ENCODE results near the gene SLCO2A1.

Gene SLCO2A1

DNA sequence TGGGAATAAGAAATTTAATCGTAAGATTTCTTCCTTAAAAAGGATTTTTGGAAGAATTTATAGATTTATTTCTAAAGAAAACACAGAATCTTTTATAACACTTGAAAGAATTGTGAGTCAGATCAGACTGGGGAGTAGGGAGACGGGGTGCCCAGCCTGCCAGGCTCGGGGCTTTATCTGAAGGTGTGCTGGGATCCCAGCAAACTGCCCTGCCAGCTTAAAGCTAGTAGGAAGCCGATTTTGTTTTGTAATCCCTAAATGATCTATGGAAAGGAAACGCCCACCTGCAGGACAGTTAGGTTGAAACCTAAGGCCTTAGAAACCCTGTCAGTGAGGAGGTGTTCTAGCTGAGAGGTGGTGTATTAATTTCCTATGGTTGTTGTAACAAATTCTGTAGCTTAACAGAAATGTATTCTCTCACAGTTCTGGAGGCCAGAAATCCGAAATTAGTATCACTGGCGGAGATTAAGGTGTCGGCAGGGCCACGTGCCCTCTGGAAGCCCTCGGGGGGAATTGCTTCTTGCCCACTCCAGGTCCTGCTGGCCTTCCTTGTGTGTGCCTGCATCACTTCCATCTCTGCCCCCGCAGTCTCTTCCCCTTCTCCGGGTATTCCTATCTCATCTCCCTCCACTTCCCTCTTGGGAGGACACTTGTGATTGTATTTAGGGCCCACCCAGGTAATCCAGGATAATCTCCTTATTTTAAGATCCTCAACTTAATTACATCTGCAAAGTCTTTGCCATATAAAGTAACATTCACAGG, 114.7 kb downstream of the SLCO2A1 start:
- DNase-seq (ENCODE audit: low read depth in 2 of 3, low spot score in 2 of 3): no peak

DNA sequence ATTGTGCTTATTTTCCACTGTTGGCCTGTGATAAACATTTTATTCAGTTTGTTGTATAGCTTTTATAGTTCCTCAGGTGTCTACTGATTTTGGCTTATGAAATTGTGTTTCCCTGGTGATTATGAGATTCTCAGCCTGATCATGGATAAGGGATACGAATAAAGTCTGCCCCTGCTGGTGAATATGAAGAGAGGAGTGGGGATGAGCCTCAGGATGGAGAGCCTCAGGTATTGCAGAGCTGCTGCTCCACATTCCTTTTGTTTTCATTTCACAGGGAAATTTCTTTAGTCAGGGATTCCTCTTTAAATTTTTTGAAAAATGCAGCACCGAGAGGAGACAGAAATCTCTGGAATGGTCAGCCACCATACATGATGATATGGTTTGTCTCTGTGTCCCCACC, 119.3 kb downstream of the SLCO2A1 start:
- DNase-seq (ENCODE audit: low read depth in 2 of 3, low spot score in 2 of 3): no peak

DNA sequence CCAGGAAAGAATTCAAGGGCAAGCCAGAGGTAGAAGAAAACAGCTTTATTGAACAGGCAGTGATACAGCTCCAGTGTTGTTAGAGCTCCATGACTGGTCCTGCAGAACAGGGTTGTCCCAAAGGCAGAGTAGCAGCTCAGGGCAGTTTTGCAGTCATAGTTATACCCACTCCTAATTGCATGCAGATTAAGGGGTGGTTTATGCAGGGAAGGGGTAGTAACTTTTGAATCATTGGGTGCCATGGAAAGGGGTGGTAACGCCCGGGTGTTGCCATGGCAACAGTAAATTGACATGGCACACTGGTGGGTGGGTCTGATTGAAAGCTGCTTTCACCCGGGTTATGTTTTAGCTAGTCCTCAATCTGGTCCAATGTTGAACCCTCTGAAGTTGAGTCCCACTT, 124.3 kb downstream of the SLCO2A1 start:
- no peak for DNase-seq (ENCODE audit: low read depth in 2 of 3, low spot score in 2 of 3)

DNA sequence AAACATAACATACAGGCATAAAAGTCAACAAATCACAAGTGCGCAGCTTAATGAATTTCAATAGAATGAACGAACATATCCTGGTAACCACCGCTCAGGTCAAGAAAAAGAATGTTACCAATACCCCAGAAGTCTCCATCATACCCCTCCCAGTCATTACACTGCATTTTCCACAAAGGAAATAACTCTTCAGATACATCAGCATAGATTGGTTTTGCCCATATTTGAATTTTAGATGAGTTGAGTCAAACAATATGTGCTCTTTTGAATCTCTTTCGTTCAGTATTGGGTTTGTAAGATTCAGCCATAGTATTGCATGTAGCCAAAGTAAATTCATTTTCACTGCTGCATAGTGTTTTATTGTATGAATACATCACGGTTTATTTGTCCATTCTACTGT, 127.9 kb downstream of the SLCO2A1 start:
- no peak for DNase-seq (ENCODE audit: low read depth in 2 of 3, low spot score in 2 of 3)

DNA sequence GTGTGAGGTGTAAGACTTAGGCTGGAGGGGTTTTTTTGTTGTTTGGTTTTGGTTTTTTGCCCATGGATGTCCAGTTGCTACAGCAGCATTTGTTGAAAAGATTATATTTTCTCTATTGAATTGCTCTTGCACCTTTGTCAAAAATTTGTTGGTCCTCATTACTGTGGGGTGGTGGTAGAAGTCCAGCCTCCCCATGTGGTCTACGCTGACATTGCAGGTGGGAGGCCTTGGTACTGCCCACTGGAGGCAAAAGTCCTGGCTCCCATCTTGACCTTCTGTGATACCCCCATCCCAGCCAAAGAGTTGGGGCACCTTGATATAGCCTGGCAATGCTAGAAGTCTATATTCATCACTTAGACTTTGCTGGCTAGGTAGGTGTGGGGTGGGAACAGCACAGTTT, 128.6 kb downstream of the SLCO2A1 start:
- no peak for DNase-seq (ENCODE audit: low read depth in 2 of 3, low spot score in 2 of 3)

DNA sequence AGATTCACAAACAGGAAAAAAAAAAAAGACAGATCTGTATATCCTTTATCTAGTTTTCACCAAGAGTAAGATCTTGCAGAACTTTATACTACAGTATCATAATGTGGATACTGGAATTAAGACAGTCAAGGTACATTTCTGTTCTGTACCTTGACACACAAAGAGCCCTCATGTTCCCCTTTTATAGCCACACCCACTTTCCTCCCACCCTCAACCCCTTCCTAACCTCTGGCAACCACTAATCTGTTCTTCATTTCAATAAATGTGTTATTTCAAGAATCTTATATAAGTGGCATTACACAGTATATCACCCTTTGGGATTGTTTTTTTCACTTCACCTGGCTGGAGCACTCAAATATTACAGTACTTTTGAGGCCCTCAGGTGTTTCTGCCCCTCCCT, 130.4 kb downstream of the SLCO2A1 start:
- DNase-seq (ENCODE audit: low read depth in 2 of 3, low spot score in 2 of 3): no peak

DNA sequence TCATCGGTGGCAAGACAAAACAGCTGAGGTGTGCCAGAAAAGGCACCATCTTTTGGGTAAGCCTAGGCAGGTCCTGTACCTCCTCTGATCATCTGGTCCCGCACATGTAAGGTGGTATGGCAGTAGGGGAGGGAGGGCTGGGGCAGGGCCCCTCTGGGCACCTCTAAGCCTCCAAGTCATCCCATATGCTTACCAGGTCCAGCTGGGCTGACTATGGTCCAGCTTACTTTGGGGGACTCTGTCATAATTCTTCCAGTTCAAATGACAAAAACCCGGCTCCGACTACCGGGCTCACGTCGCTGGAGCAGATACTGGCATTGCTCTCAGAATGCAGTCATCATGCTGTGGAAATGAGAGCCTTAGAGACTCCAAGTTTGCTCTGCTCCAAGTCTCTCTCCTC, 132.2 kb downstream of the SLCO2A1 start:
- DNase-seq (ENCODE audit: low read depth in 2 of 3, low spot score in 2 of 3): no peak

DNA sequence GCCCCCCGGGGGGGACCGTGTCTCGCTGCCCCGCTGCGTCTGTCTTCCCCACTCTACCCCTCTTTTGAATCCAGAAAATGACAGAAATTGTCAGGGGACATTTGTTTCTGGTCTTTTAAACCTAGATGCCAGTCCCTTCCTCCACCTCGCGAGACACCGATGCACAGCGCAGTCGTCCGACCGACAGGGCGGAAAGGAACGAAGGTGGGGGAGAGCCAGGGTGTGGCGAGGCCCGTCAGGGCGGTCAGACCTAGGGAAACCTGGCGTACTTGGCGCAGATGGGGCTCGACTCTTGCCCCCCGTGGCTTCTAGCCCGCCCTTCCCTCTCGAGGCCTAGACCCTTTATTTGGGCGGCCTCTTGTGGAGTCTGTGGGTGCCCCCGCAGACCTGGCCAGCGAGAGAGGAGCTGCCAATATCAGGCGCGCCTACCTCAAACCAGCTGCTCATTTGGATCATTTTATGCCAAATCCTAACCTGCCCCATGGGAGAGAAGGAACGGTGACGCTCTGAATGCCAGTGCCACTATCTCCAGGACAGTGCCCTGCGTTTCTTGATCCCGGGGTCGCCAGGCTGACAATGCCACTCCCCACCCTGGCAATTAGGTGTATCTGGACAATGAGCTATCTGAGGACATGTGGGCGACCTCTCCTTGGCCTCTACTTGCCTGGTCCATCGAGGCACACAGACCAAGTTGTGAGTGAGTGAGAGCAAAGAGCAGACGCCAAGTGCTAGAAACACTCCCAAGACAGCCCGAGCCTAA, 133.5 kb downstream of the SLCO2A1 start:
- no peak for DNase-seq (ENCODE audit: low read depth in 2 of 3, low spot score in 2 of 3)

DNA sequence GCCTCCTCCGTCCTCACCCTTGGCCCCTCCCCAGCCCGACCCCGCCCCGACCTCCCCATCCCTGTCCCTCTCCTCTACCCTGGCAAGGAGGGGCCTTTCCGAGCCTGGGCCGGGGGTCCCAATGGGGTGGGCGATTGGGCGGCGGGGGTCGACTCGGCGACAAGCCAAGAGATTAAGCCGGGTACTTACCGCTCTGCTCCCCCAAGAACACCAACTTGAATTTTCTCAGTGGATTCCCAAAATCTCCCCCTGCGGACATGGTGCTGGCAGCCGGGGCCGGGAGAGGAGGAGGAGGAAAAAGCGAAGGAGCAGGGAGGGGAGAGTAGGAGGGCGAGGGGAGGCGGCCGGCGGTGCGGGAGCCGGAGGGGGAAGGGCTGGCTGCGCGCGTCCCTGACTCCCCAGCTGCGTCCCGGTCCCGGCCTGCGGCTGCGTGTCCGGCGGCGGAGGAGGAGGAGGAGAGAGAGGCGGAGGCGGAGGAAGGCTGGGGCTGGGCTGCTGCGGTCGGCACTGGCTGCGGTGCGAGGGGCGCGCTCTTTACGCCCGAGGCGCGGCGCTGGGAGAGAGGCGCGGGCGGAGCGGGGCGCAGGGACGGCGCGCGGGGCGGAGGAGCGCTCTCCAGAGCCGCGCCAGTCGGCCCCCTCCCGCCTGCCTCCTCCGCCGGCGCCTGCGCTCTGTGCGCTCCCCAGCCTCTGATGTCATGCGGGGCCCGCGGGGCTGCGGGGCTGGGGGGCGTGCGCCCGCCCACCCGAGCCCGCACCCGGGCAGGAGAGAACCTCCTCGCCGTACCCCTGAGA, 134.3 kb downstream of the SLCO2A1 start, which contains the start of gene RAB6B:
TSS of gene RAB6B (minus strand) at position 675 of the 794 bp plus-strand sequence. CDS start at position 259, 416 bp downstream.
- DNase-seq (ENCODE audit: low read depth in 2 of 3, low spot score in 2 of 3): no peak

DNA sequence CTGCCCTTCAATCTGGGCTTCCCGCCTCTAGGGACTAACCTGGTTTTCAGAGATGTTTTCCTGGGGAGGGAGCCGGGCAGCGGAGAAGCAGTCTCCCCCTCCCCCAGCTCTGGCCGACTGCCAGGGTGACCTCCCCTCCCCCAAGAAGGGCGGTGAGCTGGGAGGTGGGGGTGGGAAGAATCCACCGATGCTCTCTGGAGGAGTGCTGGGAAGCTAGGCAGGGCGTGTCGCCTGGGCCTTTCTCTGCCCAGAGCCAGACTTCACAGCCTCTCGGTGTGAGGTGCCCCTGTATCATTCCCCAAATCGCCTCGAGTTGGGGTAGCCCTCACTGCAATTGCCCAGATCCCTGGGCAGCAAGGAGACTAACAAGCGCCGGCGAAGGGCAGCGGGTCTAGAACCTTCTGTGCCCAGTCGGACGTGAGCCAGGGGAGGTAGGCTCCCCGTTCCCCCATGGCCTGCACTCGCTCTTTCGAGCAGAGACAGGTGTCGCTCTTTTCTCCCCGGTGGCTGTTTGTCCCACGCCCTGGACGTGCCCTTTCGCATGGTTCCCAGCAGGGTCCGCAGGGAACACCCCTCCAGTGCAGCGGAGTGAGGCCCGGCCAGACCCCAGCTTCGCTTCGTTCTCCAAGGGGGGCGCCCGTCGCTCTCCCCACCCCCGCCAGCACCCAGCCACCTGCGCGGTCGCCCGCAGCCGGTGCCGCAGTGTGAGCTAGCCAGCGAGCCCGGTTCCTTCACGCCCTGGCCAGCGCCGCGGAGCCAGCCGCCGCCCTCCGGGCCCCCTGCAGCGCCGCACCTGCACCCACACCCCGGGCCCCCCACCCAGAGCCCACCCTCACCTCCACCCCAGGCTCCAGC, 135.1 kb downstream of the SLCO2A1 start:
- DNase-seq (ENCODE audit: low read depth in 2 of 3, low spot score in 2 of 3): no peak

DNA sequence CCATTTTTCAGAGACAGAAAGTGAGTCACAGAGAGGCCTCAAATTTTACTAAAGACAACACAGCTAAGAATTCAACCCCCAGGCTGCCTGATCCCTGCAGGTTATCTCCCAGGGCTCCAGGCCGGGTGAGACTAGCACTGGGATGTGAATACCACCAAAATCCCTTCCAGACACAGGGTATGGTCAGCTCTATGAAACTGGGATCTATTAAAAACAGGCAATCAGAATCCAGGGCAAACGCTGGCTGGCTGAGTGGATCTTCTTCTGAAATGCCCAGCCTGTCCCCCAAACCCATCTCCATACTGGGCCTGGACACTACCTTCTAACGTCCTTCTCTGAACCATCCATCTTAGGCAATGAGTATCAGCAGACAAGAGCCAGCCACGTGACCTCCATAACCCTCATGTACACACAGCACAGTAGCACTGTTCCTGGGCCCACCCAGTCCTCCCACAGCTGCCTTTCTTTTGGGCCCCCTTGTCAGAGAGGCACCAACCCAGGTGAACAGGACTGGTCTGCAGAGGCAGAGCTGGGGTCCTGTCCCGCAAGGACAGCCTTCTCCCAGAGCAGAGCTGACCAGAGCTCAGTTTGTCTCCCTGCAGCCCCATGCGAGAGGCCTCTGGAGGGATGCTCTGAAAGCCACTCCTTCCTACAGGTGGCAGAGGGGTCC, 135.9 kb downstream of the SLCO2A1 start:
- DNase-seq (ENCODE audit: low read depth in 2 of 3, low spot score in 2 of 3): no peak

DNA sequence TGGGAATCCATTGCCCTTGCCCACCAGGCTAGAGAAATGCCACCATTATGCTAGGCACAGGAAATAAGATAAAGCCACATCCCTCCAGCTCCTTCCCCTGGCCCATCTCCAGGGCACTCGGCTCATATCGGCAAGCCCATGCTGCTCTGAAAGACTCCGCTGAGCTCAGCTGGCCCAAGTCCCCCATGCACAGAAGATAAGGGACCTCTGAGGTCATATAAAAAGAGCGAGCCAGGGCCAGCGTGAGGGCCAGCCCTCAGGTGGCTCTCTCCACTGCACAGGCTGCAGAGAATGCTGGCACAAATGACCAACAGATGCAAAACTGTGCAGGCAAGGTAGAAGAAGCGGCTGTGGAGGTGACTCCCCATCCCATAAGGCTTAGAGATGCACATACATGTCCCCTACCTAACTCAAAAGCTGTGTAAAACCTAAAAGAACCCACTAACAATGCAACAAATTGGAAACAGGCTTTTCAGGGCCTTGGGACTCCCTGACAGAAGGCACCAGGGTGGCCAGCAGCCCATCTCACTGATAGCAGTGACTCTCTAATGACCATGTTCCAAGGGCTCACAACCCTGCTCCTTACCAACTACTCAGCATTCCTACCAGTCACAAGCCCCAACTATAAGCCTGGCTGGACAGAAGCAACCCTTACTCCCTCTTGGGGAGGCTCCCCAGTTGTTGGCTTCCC, 137.0 kb downstream of the SLCO2A1 start:
- DNase-seq (ENCODE audit: low read depth in 2 of 3, low spot score in 2 of 3): no peak

DNA sequence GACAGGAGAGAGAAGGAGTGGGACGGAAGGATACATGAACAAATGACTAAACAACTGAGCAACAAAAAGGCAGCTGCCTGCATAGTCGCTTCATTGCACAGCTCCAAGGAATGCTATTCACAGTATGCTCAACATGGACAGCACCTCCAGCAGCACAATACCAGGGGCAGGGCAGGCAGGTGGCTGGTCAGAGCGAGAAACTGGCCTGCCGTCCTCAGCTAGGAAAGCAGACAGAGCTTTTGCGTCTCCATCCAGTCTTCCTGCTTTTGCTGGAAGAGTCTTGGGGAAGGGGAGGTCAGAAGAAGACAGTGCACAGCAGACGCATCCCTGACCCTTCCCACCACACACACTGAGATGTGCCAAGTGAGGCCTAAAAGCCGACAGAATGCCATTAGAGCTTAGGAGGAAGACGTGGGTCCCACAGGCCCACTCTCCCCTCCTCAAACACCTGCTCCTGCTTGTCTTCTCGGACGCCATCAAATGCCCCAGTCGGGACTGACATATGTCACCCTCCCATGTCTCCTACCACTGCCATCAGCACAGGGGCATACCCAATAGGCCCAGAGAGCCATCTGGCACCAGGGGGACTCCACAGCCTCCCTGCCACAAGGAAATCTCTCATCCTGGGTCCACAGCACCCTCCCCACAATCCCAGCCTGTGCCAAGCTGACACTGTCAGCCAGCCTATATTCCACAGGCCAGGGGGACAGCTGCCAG, 137.9 kb downstream of the SLCO2A1 start:
- no peak for DNase-seq (ENCODE audit: low read depth in 2 of 3, low spot score in 2 of 3)

DNA sequence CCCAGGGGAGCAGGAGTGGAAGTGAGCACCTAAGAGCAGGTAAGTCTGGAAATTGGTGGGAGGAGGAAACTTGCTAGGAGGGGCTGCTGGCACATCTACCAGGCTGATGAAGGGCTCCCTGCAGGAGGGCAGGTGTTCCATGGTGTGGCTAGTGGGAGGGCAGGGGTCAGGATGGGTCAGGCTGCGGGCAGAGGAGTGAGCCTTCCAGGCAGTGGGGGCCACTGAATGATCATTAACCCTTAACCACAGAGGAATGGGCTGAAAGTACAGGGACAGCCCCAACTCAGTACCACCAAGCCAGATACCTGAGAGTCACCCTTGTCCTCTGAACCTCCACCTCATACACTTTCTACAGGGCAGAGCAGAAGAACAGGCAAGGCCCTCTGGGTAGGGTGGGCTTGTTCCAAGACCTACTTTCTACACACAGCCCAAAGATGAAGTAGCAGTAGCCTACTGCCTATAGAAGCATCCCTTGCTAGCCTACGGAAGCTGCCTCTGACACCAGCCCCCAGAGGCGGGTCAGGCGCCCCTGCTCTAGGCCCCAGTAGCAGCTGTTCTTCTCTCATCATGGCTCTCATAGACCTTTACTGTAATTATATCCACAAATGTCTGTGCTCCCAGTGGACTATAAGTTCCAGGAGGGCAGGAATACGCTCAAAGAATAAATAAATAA, 138.6 kb downstream of the SLCO2A1 start:
- DNase-seq (ENCODE audit: low read depth in 2 of 3, low spot score in 2 of 3): no peak

DNA sequence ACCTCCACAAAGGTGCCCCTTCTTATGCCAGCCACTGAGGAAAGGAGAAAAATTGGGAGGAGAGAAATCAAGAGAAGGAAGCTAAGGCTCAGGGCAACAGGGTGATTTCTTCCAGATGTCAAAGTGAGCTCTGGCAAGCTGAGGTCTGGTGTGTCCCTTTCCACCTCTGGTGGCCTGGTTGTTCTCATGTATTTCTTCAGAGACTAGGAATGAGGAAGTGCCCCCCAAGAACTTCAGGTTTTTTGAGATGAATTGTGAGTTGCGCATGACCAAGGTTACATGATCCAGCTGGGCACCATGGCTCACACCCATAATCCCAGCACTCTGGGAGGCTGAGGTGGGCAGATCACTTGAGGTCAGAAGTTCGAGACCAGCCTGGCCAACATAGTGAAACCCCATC, 139.7 kb downstream of the SLCO2A1 start:
- no peak for DNase-seq (ENCODE audit: low read depth in 2 of 3, low spot score in 2 of 3)

DNA sequence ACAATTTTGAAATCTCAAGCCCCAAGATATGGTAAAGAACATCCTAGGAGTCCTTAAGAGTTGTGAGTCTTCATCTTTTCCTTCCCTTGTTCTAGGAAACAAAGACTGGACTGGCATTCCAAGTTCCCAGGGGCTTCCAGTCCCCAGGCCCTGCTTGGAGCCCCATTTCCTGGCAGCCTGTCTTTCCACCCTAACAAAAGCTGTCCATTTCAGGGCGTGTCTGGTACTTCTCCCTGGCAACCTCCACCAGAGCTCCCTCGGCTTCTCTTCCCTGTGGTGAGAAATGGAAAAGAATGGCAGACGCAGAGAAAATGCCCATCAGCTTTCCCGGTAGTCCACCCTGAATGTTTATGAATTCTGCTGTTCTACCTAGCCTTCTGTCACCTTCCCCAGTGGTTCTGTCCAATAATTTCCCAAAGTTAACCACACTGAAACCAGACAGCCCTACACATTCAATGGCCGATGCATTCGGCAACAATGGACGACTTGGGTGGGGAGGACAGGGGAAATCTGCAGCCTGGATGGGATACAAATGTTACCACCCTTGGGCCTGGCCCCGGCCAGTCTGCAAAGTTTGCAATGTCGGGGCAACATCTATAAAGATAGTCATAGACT, 140.9 kb downstream of the SLCO2A1 start:
- DNase-seq (ENCODE audit: low read depth in 2 of 3, low spot score in 2 of 3): no peak

DNA sequence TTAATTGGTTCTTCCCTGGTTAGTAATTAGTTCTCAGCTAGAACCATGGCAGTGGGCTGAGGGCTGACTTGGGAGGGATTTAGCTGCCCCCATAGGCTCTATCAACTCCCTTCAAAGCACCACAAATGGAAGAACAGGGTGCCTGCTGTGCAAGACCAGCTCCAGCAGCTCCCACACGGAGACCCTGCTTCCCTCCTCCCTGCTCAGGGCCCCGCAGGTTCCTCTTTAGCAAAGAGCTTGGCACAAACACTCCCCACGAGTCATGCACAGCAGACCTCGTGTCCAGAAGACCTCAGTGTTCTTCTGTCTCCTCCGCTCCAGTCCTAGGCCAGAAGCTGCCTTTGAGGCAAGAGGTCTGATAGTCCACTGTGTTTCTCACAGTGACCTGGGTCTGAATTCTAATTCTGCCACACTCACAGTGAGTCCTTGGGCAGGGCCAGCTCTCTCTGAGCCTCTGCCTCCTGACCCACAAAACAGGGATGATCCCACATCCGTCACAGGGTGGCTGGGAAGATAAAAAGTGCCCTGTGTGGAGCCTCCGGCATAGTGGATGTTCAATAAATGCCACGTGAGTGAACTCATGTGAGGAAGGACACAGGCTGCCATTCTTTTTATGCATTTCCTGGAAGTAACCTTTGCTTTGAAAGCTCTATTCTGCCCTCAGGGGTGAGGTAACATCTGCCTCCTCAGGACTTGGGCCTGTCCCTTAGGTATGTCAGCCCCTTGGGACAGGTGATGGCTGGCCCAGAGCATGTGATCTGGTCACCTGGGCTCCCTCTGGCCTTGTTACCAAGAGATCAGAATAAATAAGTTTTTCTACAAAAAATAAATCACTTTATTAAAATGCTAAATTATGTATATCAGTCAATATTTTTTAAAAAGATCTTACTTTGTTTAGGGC, 141.7 kb downstream of the SLCO2A1 start:
- DNase-seq (ENCODE audit: low read depth in 2 of 3, low spot score in 2 of 3): no peak
